IPS-18c (cell line): ENCODE data around the gene PIK3R6.

Experiments used
- H3K4me3 ChIP-seq: 2 replicates; pipeline ENCODE4 v1.7.0; 2013; ENCODE audit warnings: low read depth, mild to moderate bottlenecking, low read length, moderate library complexity; ENCODE audit not compliant: insufficient read depth
- H3K9me3 ChIP-seq: one replicate; pipeline ENCODE4 v1.6.1; 2013; ENCODE audit warnings: mild to moderate bottlenecking, low read length, moderate library complexity; ENCODE audit not compliant: control insufficient read depth, insufficient read depth

PIK3R6 gene

DNA sequence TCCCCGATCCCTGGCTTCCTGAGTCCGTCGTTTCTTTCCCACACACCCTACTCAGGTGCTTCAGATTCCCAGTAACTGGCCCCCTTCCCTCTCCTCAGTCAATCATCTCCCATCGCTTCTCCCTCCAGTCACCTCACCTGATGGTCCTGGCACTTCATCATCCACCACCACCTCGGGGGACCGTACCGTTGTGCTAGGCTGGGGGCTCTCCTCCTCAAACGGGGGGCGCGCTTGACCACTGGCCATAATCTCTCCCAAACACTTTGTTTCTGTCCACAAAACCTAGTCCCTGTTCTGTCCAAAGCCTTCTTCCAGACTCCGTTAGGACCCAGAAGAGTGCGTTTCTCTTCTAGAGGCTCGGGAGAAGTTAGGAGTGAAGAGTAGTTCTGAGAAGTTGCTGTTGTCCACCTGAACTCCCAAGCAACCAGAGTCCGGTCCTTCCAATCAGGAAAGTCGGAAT, 109.3 kb downstream of the PIK3R6 start, which contains the start of gene SPDYE4:
TSS of gene SPDYE4 (minus strand) at position 410 of the 460 bp plus-strand sequence. CDS start at position 246, 164 bp downstream.
- H3K9me3 ChIP-seq, result no peaks in the 10 kb centered on the region
- no peak within 1 kb of the TSS for H3K4me3 ChIP-seq

DNA sequence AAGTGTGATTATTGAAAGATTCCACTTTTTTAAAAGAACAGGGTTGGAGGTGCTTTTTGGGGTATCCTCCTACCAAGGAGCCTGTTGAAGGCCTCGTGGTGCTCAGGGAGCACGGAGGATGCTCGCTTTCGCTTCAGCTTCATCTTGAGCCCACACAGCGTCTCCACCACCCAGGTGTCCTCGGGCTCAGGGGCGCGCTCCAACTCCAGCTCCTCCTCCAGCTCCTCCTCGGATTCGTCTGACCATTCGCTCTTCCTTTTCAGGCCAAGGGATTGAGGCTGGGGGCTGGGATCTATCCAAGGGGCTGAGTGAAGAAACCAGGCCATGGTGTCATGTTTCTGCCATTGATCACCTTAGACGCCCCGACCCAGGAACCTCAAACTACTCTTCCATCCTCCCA, 110.3 kb downstream of the PIK3R6 start:
- no peak overlapping the region for H3K4me3 ChIP-seq
- H3K9me3 ChIP-seq, result no peaks in the 10 kb centered on the region

DNA sequence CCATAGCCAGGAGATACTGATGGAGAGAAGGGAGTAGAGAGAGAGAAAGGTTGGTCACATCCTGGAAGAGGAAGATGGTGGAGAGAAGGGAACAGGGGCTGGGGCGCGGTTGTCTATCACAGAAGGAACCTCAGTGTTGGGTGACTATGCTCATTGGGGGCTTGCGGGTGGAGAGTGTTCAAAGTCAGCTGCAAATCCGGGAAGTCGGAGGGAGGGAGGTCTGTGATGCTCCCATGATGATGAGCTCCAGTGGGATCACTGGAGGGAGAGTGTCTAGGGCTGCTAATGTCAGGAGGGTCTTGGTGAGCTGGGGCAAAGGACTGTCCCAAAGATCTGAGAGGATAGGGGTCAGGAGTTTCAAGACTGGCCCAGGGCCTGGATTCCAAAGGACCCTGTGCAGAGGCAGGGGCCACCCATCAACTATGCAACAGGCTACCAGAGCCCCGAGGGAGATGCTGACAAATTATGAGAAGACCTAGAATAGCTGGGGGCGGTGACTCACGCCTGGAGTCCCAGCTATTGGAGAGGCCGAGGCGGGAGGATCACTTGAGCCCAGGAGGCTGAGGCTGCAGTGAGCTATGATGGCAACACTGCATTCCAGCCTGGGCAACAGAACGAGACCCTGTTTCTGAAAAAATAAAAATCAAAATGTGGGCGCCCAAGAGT, 111.8 kb downstream of the PIK3R6 start:
- Histone ChIP-seq H3K9me3 (no peaks in the 10 kb centered on the region), H3K4me3 (no peak overlapping the region)

DNA sequence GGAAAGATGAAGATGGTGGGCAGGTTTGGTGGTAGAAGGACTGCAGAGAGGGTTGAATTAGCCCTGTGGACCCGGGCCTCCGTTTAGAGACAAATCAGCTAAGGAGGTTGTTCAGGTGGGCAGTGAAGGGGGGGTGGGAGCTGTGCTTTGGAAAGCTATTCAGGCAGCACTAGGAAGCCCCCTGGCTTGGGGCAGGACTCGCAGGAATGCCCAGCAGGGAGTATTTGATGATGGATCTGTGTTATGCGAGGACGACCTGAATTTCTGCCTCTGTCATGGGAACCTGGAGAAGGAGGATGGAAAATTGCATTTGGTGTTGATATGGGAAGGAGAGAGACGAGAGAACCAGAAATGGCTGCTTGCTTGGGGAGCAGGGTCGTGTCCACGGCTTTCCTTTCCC, 112.6 kb downstream of the PIK3R6 start:
- H3K4me3 ChIP-seq, result no peak overlapping the region
- no peaks in the 10 kb centered on the region for H3K9me3 ChIP-seq

DNA sequence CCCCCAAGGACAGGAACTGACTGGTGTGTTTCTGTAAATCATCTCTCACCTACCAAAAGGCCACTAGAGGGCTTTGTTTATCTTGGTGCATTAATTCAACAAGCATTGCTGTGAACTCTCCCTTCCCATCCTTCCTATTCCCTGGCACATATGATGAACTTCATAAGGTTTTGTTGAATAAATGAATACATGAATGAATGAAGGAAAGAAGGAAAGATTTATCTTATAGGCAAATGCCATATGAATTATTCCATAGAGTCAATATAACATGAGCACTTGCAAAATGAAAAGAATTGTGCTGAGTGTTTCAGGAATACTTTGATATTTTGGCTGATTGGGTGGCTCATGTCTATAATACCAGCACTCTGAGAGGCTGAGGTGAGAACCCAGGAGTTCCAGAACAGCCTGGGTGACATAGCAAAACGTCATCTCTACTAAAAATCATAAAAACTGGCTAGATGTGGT, 113.5 kb downstream of the PIK3R6 start:
- Histone ChIP-seq H3K4me3 (no peak overlapping the region), H3K9me3 (no peaks in the 10 kb centered on the region)

DNA sequence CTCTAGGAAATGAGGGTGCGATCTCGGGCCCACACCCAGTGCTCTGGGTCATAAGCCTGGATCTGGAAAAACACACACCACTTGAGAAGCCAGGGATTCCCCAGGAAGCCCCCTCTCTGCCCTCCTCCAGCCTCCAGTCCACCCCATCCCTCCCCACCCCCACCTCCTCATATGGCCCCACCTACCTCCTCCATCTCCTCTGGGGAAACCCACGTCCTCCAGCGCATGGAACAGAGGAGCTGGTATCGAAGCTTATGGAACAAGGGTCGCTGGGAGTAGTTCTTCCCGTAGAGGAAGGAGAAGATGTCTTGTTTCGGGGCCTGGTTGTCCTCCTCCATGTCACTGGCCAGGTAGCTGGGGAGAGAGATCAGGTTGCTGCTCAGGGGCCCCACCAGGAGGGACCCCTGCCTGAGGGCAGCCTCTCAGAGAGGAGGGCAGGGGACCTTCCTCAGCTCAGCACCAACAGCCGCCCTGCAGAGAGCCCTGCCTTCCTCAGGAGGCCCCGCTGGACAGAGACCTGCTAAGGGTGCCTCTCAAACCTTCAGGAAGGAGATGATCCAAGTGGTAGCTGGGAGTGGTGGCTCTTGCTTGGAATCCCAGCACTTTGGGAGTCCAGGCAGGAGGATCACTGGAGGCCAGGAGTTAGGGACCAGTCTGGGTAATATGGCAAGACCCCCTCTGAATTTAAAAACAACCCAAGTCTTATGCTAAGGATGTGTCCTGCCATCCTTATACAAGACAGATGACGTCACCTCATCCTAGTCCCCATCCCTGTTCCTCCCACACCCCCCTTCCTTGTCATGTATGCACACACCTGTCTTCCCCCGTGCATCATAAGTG, 114.1 kb downstream of the PIK3R6 start:
- Histone ChIP-seq H3K4me3 (no peak overlapping the region), H3K9me3 (no peaks in the 10 kb centered on the region)
